GM12878 (cell line): ENCODE data around the gene TOX2. TPM values are rescaled to one million over a fixed set of nuclear protein-coding genes. Genes with fewer than 3 reads are reported as not detected.

Source experiments
- ATAC-seq: fragments of 200-7000 bp; cut with Tn5 transposase; 3 replicates; pipeline ENCODE4 v1.9.1; 2020; ENCODE audit warnings: mild to moderate bottlenecking, moderate library complexity
- BruUV-seq: library from RNA; stranded (reverse); fragments of 400-500 nt; replicated peaks from 2 replicates; lab custom pipeline; 2021; lab: Mats Ljungman, UMichigan
- CTCF ChIA-PET: fragments of 300-600 bp; sonication (Branson Sonifier 250); formaldehyde crosslinking; extraction: SDS; loops from one replicate; lab custom pipeline; 2021; ENCODE audit warnings: inconsistent platforms; lab: Yijun Ruan, JAX
- POLR2A ChIA-PET: fragments of 350-600 bp; formaldehyde crosslinking; extraction: SDS; loops from one replicate; lab custom pipeline; 2021; ENCODE audit warnings: inconsistent platforms; lab: Charles Lee
- RAD21 ChIA-PET: fragments of 300-600 bp; sonication (Branson Sonifier 250); formaldehyde crosslinking; loops from one replicate; lab custom pipeline; 2023; ENCODE audit warnings: antibody characterized with exemption; ENCODE audit not compliant: unreplicated experiment; lab: Charles Lee
- SMC1A ChIA-PET: fragments of 300-600 bp; sonication (Branson Sonifier 250); formaldehyde crosslinking; loops from one replicate; lab custom pipeline; 2023; ENCODE audit not compliant: unreplicated experiment, uncharacterized antibody; lab: Charles Lee
- DNase-seq: peaks from one replicate; pipeline ENCODE4 v3.0.0-alpha.2; 2011; ENCODE audit warnings: low read depth, low spot score
- FAIRE-seq: peaks from 3 replicates; lab custom pipeline; 2011; peaks lifted over from hg19 to GRCh38; lab: Jason Lieb, UNC
- H2AFZ ChIP-seq: 2 replicates; pipeline ENCODE4 v1.6.0; 2011; ENCODE audit warnings: low read depth, low read length, control low read depth; ENCODE audit not compliant: control insufficient read depth
- H3K27ac ChIP-seq: 2 replicates; pipeline ENCODE4 v1.5.1; 2011; ENCODE audit warnings: control low read depth; ENCODE audit not compliant: control insufficient read depth, insufficient read depth
- H3K27me3 ChIP-seq, 2 experiments: replicated peaks in 1 of 2; 2 replicates each; pipeline versions ENCODE4 v1.6.0 to v1.6.1; 2011; ENCODE audit warnings: low read length in 1 of 2; ENCODE audit not compliant: control insufficient read depth in 2 of 2, insufficient read depth in 2 of 2
- H3K36me3 ChIP-seq, 2 experiments: 2 replicates each; pipeline ENCODE4 v1.5.1; 2011; ENCODE audit warnings: low read length in 1 of 2; ENCODE audit not compliant: control insufficient read depth in 2 of 2, insufficient read depth in 2 of 2
- H3K4me1 ChIP-seq: 2 replicates; pipeline ENCODE4 v1.6.1; 2011; ENCODE audit warnings: mild to moderate bottlenecking, low read length, moderate library complexity, mixed read lengths; ENCODE audit not compliant: control insufficient read depth, insufficient read depth
- H3K4me2 ChIP-seq: 2 replicates; pipeline ENCODE4 v1.6.0; 2011; ENCODE audit warnings: control low read depth; ENCODE audit not compliant: control insufficient read depth, insufficient read depth
- H3K4me3 ChIP-seq: fragments of 200-600 bp; sonication (generic); 2 replicates; pipeline ENCODE4 v1.5.1; 2016
- H3K79me2 ChIP-seq: 2 replicates; pipeline ENCODE4 v1.6.0; 2011; ENCODE audit warnings: low read length; ENCODE audit not compliant: control insufficient read depth, insufficient read depth
- H3K9ac ChIP-seq: 2 replicates; pipeline ENCODE4 v1.8.0; 2011; ENCODE audit warnings: low read length, control low read depth, mixed read lengths; ENCODE audit not compliant: control insufficient read depth, insufficient read depth
- H3K9me3 ChIP-seq: replicated peaks from 3 replicates; pipeline ENCODE4 v1.5.1; 2011; ENCODE audit warnings: mild to moderate bottlenecking, low read length; ENCODE audit not compliant: control insufficient read depth, insufficient read depth
- H4K20me1 ChIP-seq: 2 replicates; pipeline ENCODE4 v1.6.0; 2011; ENCODE audit not compliant: control insufficient read depth, insufficient read depth
- BCL11A ChIP-seq: IDR thresholded peaks from 2 replicates; pipeline ENCODE4 v1.6.1; 2011; ENCODE audit warnings: low read depth, low read length
- CBX3 ChIP-seq: fragments of 200-600 bp; sonication (generic); IDR thresholded peaks from 2 replicates; pipeline ENCODE4 v1.6.1; 2016; ENCODE audit warnings: low read depth, borderline replicate concordance
- ESRRA ChIP-seq: IDR thresholded peaks from 2 replicates; pipeline ENCODE4 v1.6.1; 2012; ENCODE audit warnings: mild to moderate bottlenecking, low read length, improper control_type of control experiment
- GATAD2B ChIP-seq: fragments of 450-650 bp; conservative IDR thresholded peaks from 2 replicates; pipeline ENCODE4 v1.6.1; 2017; ENCODE audit warnings: low read depth, mild to moderate bottlenecking, moderate library complexity
- JUND ChIP-seq: IDR thresholded peaks from 2 replicates; pipeline ENCODE4 v1.6.1; 2012; ENCODE audit warnings: low read depth, mild to moderate bottlenecking, low read length, improper control_type of control experiment, moderate library complexity
- MEF2B ChIP-seq: fragments of 450-650 bp; IDR thresholded peaks from 2 replicates; pipeline ENCODE4 v1.6.1; 2018; ENCODE audit warnings: mild to moderate bottlenecking, moderate library complexity; ENCODE audit not compliant: partially characterized antibody, poor library complexity, severe bottlenecking
- NFXL1 ChIP-seq: fragments of 450-650 bp; IDR thresholded peaks from 2 replicates; pipeline ENCODE4 v1.6.1; 2017; ENCODE audit warnings: antibody characterized with exemption, mild to moderate bottlenecking, borderline replicate concordance
- PAX8 ChIP-seq: fragments of 450-650 bp; IDR thresholded peaks from 2 replicates; pipeline ENCODE4 v1.6.1; 2017; ENCODE audit warnings: mild to moderate bottlenecking, moderate library complexity
- SIN3A ChIP-seq: IDR thresholded peaks from 2 replicates; pipeline ENCODE4 v1.6.1; 2012; ENCODE audit warnings: low read depth, low read length, improper control_type of control experiment
- SP1 ChIP-seq: IDR thresholded peaks from one replicate; pipeline ENCODE4 v1.6.1; 2011; ENCODE audit warnings: low read depth, low read length
- SPI1 ChIP-seq: IDR thresholded peaks from 2 replicates; pipeline ENCODE4 v1.6.1; 2011; ENCODE audit warnings: low read depth, mild to moderate bottlenecking, low read length, moderate library complexity, borderline replicate concordance; ENCODE audit not compliant: insufficient read depth
- SUPT20H ChIP-seq: IDR thresholded peaks from 2 replicates; pipeline ENCODE4 v1.6.1; 2011; ENCODE audit warnings: low read depth, mild to moderate bottlenecking, low read length, moderate library complexity, borderline replicate concordance; ENCODE audit not compliant: control insufficient read depth
- SUZ12 ChIP-seq: fragments of 200-600 bp; sonication (generic); IDR thresholded peaks from one replicate; pipeline ENCODE4 v1.6.1; 2018; ENCODE audit warnings: antibody characterized with exemption, mild to moderate bottlenecking; ENCODE audit not compliant: unreplicated experiment
- TCF7 ChIP-seq: IDR thresholded peaks from 2 replicates; pipeline ENCODE4 v1.6.1; 2014; ENCODE audit warnings: antibody characterized with exemption, borderline replicate concordance
- YY1 ChIP-seq: IDR thresholded peaks from 2 replicates; pipeline ENCODE4 v1.6.1; 2011; ENCODE audit warnings: low read depth, mild to moderate bottlenecking, low read length
- ZNF622 ChIP-seq: fragments of 450-650 bp; IDR thresholded peaks from 2 replicates; pipeline ENCODE4 v1.6.1; 2017; ENCODE audit warnings: mild to moderate bottlenecking, inconsistent platforms
- WGBS: methylation state at CpG from one replicate; pipeline ENCODE4 v1.1.6; 2016; ENCODE audit warnings: low lambda C conversion rate; ENCODE audit not compliant: insufficient replicate concordance, insufficient coverage; ENCODE audit errors: missing lambda C conversion rate; 5-methylcytosine and 5-hydroxymethylcytosine counted together
- in situ Hi-C: fragments of 300-500 bp; cut with MboI; formaldehyde crosslinking; loops from 9 replicates; pipeline ENCODE4 v1.14.3; 2018; ENCODE audit warnings: mixed read lengths
- intact Hi-C: fragments of 100-400 bp; cut with micrococcal nuclease; formaldehyde crosslinking; loops from one replicate; pipeline ENCODE4 v1.14.2; 2022; ENCODE audit not compliant: unreplicated experiment
- polyA plus RNA-seq, 11 experiments: library from polyadenylated mRNA; depleted of rRNA in 4 of 11; unstranded in 6 of 11; stranded (reverse) in 5 of 11; fragments of >200 nt; fragmentation: Nextera tagmentation in 4 of 11; fragmentation: Illumina TruSeq in 1 of 11; extraction: Ambion mirVana in 4 of 11; extraction: Trizol in 1 of 11; gene quantifications; 1 replicate in 1 of 11; 2 replicates in 10 of 11; pipeline versions ENCODE4 v1.2.1 to v1.2.3, GENCODE V29; 2011 to 2016; ENCODE audit warnings: inconsistent platforms in 2 of 11, missing spikeins in 2 of 11, low read depth in 1 of 11
- total RNA-seq, 4 experiments: library from RNA; depleted of rRNA in 3 of 4; stranded (reverse); fragments of >200 nt in 3 of 4; fragmentation: Illumina TruSeq in 1 of 4; extraction: Trizol in 1 of 4; gene quantifications; 2 replicates each; pipeline versions ENCODE4 v1.2.1 to v1.2.3, GENCODE V29; 2013 to 2021
- TF ChIP-seq, protein P1 (sequence below): fragments of 450-650 bp; IDR thresholded peaks from 2 replicates; pipeline ENCODE4 v1.6.1; 2017; ENCODE audit warnings: borderline replicate concordance
- TF ChIP-seq, protein P2 (sequence below): IDR thresholded peaks from 2 replicates; pipeline ENCODE4 v1.6.1; 2011; ENCODE audit warnings: borderline replicate concordance, low read depth, mild to moderate bottlenecking, moderate library complexity, mixed read lengths, low read length; ENCODE audit not compliant: insufficient read depth; ENCODE audit errors: extremely low read length
- TF ChIP-seq, protein P3 (sequence below): IDR thresholded peaks from 2 replicates; pipeline ENCODE4 v1.6.1; 2012; ENCODE audit warnings: low read depth, low read length, improper control_type of control experiment

The TOX2 gene
- total and polyA plus RNA-seq, 10 of the 15 experiments (the other 5 are each of a cell fraction or from before 2014, with no cell fraction given), result 2.6 to 40.5 (median 7.9) TPM

DNA sequence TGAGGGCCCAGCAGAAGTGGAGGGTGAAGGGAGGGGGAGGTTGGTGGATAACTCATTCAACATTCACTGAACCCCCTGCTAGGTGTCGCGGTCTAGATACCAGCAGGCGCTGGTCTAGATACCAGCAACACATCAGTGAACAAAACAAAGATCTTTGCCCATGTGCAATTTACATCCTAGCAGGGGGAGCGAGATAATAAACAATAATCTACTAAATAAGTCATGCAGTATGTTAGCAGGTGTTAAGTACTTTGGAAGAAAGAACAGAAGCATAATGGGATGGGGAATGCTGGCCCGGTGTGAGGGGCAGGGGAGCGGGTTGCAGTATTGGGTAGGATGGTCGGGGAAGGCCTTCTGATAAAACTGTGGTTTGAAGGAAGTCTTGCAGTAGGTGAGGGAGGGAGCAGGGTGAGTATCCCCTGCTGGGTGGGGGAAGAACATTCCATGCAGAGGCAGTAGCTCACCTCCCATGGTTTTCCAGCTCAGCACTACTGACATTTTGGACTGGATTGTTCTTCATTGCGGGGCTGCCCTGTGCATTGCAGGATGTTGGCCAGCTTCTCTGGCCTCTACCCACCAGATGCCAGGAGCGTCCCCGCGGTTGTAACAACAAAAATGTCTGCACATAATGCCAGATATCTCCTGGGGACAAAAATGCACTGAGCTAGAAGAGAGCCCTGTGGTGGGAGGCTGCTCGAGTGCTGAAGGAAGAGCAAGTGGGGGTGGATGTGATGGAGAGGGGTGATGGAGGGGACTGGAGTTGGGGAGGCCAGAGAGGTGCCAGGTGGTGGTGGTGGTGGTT lies 117.3 kb downstream of the TOX2 start (continued):
- TF ChIP-seq, protein P1, sequence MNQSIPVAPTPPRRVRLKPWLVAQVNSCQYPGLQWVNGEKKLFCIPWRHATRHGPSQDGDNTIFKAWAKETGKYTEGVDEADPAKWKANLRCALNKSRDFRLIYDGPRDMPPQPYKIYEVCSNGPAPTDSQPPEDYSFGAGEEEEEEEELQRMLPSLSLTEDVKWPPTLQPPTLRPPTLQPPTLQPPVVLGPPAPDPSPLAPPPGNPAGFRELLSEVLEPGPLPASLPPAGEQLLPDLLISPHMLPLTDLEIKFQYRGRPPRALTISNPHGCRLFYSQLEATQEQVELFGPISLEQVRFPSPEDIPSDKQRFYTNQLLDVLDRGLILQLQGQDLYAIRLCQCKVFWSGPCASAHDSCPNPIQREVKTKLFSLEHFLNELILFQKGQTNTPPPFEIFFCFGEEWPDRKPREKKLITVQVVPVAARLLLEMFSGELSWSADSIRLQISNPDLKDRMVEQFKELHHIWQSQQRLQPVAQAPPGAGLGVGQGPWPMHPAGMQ, result no peak
- TF ChIP-seq, all 136 proteins: peak for 0

DNA sequence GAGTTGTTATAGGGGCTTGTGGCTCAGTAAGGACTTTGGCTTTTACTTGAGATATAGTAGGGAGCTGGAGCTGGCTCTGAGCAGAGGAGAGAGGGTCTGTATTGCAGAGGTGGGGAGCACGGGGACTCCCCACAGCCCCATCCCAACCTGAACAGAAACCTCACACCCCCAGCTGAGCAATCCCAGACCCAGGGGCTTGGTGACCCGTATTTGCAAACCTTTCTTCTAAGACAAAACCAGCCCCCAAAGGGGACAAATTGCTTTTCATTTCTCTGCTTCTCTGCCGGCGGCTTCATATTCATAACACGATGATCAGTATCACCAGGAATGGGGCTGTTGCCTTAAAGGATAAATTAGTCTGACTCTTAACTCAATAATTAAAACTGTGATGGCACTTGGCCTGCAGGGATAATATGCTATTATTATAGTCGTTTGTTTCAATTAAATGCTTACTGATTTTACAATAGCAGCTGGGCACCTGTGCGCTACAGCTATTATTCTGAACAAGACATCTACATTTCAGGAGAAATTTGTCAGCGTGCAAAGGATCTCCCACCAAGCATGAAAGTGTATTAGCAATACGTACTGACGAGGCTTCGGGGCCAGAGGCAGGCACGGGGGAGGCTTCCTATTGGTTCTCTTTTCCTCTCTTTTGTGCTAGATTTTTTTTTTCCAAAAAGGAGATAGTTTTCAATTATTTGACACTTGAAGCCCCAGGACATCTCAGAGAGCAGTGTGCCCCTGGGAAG lies 118.1 kb downstream of the TOX2 start:
- no peaks in the 10 kb centered on the region for H4K20me1 ChIP-seq
- ChIA-PET CTCF (interaction anchor here (0.5 kb wide), 1 partner anchor 40 kb away, joined by 3 read pairs; no protein-coding TSS in a partner anchor), RAD21 (interaction anchor here (0.6 to 1.2 kb wide), 3 partner anchors 20 to 91 kb away, joined by 3 read pairs; no protein-coding TSS in a partner anchor), POLR2A (no interaction called here), SMC1A (interaction anchor here (0.6 to 1.5 kb wide), 3 partner anchors 14 to 196 kb away, joined by 3 read pairs; no protein-coding TSS in a partner anchor)
- no peak overlapping the region for H2AFZ ChIP-seq
- no peak overlapping the region for H3K27ac ChIP-seq
- no peaks in the 10 kb centered on the region; the same call in 2 of the 3 replicates for H3K9me3 ChIP-seq
- intact Hi-C loops, result no loop called here
- BruUV-seq, result no TSS peak
- FAIRE-seq (no peak), ATAC-seq (no peak), DNase-seq (no peak)
- in situ Hi-C loops, result no loop called here
- H3K9ac ChIP-seq, result no peak overlapping the region
- H3K36me3 ChIP-seq, result no peaks in the 10 kb centered on the region
- peaks cover 21% of the 10 kb centered on the region for H3K4me1 ChIP-seq
- H3K79me2 ChIP-seq, result no peaks in the 10 kb centered on the region
- H3K4me3 ChIP-seq, result no peak overlapping the region
- no peak overlapping the region for H3K4me2 ChIP-seq
- no peaks in the 10 kb centered on the region for H3K27me3 ChIP-seq
- 88% methylated on average over 12 of the region's 12 CpGs for WGBS
- no peak for TF ChIP-seq SUZ12
- TF ChIP-seq GATAD2B, result no peak
- no peak for TF ChIP-seq ESRRA
- no peak for TF ChIP-seq JUND
- no peak for TF ChIP-seq NFXL1
- no peak for TF ChIP-seq SUPT20H
- TF ChIP-seq YY1, result no peak
- TF ChIP-seq MEF2B, result no peak
- TF ChIP-seq, protein P2, sequence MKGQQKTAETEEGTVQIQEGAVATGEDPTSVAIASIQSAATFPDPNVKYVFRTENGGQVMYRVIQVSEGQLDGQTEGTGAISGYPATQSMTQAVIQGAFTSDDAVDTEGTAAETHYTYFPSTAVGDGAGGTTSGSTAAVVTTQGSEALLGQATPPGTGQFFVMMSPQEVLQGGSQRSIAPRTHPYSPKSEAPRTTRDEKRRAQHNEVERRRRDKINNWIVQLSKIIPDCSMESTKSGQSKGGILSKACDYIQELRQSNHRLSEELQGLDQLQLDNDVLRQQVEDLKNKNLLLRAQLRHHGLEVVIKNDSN, result no peak
- no peak for TF ChIP-seq SP1
- TF ChIP-seq ZNF622, result no peak
- no peak for TF ChIP-seq BCL11A
- no peak for TF ChIP-seq CBX3
- TF ChIP-seq, protein P3, sequence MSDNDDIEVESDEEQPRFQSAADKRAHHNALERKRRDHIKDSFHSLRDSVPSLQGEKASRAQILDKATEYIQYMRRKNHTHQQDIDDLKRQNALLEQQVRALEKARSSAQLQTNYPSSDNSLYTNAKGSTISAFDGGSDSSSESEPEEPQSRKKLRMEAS, result no peak
- no peak for TF ChIP-seq TCF7
- no peak for TF ChIP-seq SIN3A
- no peak for TF ChIP-seq PAX8
- TF ChIP-seq SPI1, result no peak
